Suppressor macrophage (primary cell): ENCODE results near the gene KCNK3.

ENCODE experiments used
- DNase-seq, 4 experiments: peaks; one replicate each; pipeline ENCODE4 v3.0.0-alpha.2; 2020 to 2022

Gene KCNK3

GRCh38 chr2:26715528-26716270, 23.2 kb downstream of the KCNK3 start:
- DNase-seq, result no peak

GRCh38 chr2:26716340-26716739, 23.8 kb downstream of the KCNK3 start:
- no peak for DNase-seq

- DNase-seq, result no peak
Measured at GRCh38 chr2:26716769-26717168, 24.2 kb downstream of the KCNK3 start.

GRCh38 chr2:26717362-26717761, 24.8 kb downstream of the KCNK3 start:
- DNase-seq, result no peak

- DNase-seq, result no peak
Measured at GRCh38 chr2:26718949-26719686, 26.6 kb downstream of the KCNK3 start.

- no peak for DNase-seq
Measured at GRCh38 chr2:26720322-26721114, 28.0 kb downstream of the KCNK3 start.

GRCh38 chr2:26721115-26722032, 28.9 kb downstream of the KCNK3 start:
- DNase-seq, result no peak

GRCh38 chr2:26722328-26722727, 29.8 kb downstream of the KCNK3 start:
- no peak for DNase-seq

GRCh38 chr2:26722911-26723310, 30.4 kb downstream of the KCNK3 start:
- DNase-seq, result no peak

GRCh38 chr2:26723475-26723874, 31.0 kb downstream of the KCNK3 start:
- DNase-seq, result no peak

GRCh38 chr2:26723991-26724750, 31.6 kb downstream of the KCNK3 start:
- peak; percentile 13 to 41 (median 25) for DNase-seq

- no peak for DNase-seq
Measured at GRCh38 chr2:26724784-26725520, 32.4 kb downstream of the KCNK3 start.

GRCh38 chr2:26725521-26725820, 32.9 kb downstream of the KCNK3 start:
- no peak for DNase-seq

- DNase-seq, result no peak
Measured at GRCh38 chr2:26726228-26726627, 33.7 kb downstream of the KCNK3 start.

GRCh38 chr2:26727641-26728561, 35.4 kb downstream of the KCNK3 start:
- peak in 3 of 4 experiments; percentile 16 to 58 (median 36) for DNase-seq

GRCh38 chr2:26729311-26729710, 36.8 kb downstream of the KCNK3 start:
- no peak for DNase-seq

- DNase-seq, result peak; percentile 35 to 58 (median 56)
Measured at GRCh38 chr2:26730549-26731344, 38.2 kb downstream of the KCNK3 start.

- DNase-seq, result no peak
Measured at GRCh38 chr2:26731714-26732113, 39.2 kb downstream of the KCNK3 start.

- DNase-seq, result no peak
Measured at GRCh38 chr2:26732446-26732845, 39.9 kb downstream of the KCNK3 start.
